Motor neuron (in vitro differentiated cells): ENCODE data around the gene MAD1L1. TPM values are rescaled to one million over a fixed set of nuclear protein-coding genes. Genes with fewer than 3 reads are reported as not detected.
A peak's percentile ranks its signal among the peaks of the same experiment; 100 is the strongest.

Source experiments
- ATAC-seq, 8 experiments: fragments of 200-7000 bp; cut with Tn5 transposase; replicated peaks in 6 of 8; 2 replicates each; pipeline ENCODE4 v1.8.0; 2021; ENCODE audit warnings: mild to moderate bottlenecking in 8 of 8, moderate library complexity in 8 of 8
- H3K27ac ChIP-seq, 2 donors: fragments of 250-450 bp; sonication (Bioruptor Pico); 2 replicates each; pipeline ENCODE4 v1.9.0; 2021; ENCODE audit warnings: antibody characterized with exemption in 2 of 2, mild to moderate bottlenecking in 2 of 2, moderate library complexity in 1 of 2
- H3K4me1 ChIP-seq, 2 donors: fragments of 250-450 bp; sonication (Bioruptor Pico); replicated peaks in 1 of 2; 2 replicates each; pipeline ENCODE4 v1.6.1; 2021; ENCODE audit warnings: antibody characterized with exemption in 2 of 2, mild to moderate bottlenecking in 2 of 2, moderate library complexity in 1 of 2
- H3K4me3 ChIP-seq, 5 donors: fragments of 250-450 bp; sonication (Bioruptor Pico); 2 replicates each; pipeline ENCODE4 v1.9.0; 2021; ENCODE audit warnings: antibody characterized with exemption in 5 of 5, mild to moderate bottlenecking in 5 of 5, moderate library complexity in 4 of 5
- WGBS, 10 experiments: fragments of 450-650 bp; shearing (Covaris generic); methylation state at CpG; one replicate each; pipeline ENCODE4 v1.0.0; 2022; 5-methylcytosine and 5-hydroxymethylcytosine counted together
- in situ Hi-C, 9 experiments: fragments of 400-800 bp; cut with MboI; loops; one replicate each; pipeline ENCODE4 v1.15.0; 2021; ENCODE audit warnings: low sequenced_read_pairs in 9 of 9, low pct_unique_long_range_greater_than_20kb in 2 of 9; ENCODE audit not compliant: unreplicated experiment in 9 of 9
- total RNA-seq, 8 experiments: library from RNA; unstranded; fragments of 300-600 nt; gene quantifications; 2 replicates each; pipeline versions ENCODE4 v1.2.3 to v1.2.4, GENCODE V29; 2022

Gene MAD1L1
- total RNA-seq, 8 experiments from 2014 or later: 24.0 to 68.8 (median 32.4) TPM

DNA sequence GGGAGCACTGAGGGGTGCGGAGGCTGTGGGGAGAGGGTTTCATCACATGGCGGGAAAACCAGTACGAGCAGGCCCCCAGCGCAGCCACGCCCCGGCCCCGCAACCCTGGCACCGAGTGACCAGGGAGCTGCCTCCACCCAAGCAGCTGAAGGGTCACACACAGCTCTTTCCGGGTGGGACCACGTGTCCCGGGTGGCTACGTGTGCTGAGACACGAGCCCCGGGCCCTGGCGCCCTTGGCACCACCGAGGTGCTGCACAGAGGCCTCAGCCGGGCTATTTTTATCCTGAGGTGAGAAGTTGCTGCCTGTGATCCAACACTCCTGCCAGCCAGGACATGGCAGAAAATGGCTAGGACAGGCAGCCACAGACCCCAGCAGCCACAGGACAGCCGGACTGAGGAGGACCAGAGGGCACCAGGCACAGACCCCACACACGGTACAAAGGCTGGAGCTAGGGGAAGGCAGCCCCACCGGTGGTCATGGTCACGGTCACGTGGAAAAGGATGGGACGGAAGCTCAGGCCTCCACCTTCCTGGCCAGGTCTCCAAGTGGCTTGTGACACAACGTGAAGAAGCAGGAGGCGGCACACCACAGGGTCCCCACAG, 223.7 kb downstream of the MAD1L1 start:
- 60 to 100% (median 93%) methylated on average over 1 to 4 of the region's 25 CpGs; no CpG with 5 or more reads in 4 of the 10 experiments for WGBS, 10 experiments
- no peak overlapping the region for H3K4me3 ChIP-seq
- ATAC-seq: no peak

DNA sequence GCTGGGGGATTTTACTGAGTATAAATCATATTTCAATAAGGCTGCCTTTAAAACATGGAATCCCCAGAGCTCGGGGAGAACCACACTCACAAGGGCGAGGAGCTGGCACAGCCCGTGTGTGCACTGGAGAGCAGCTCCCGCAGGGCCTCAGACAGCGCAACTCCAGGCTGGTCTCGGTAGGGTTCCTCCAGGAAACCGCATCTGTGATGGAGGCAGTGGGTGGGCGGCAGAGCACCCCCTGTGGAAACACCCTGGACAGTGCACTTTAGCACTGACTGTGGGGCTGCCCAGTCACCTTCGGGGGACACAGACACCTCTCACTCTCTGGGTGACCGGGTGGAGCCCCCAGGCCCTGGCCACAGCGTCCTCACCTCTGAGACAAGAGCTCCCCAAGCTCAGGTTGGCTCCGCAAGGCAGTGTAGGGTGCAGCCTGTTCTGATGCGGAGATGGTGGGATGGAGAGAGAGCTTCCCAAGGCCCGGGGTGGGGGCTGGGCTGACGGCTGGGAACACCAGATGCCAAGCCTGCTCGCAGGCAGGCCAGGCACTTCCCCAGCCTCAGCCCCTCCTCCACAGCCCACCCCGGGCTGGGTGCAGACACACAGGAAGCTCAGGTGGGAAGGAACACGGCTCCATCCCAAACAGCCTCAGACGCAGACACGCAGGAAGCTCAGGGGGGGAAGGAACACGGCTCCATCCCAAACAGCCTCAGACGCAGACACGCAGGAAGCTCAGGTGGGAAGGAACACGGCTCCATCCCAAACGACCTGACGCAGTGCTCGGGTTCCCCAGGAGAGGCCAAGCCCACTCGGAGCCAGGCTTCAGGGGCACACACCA, 224.4 kb downstream of the MAD1L1 start:
- in situ Hi-C loops: no loop called here
- Histone ChIP-seq H3K4me1 (peaks cover 4 to 23% of the 10 kb centered on the region in 2 donors), H3K4me3 (no peak overlapping the region), H3K27ac (no peak overlapping the region)
- 83 to 100% (median 89%) methylated on average over 1 to 14 of the region's 28 CpGs; no CpG with 5 or more reads in 7 of the 10 experiments for WGBS, 10 experiments
- no peak for ATAC-seq

More for the DNA sequence above, 223.7 kb downstream of the MAD1L1 start:
- Histone ChIP-seq H3K27ac (no peak overlapping the region), H3K4me1 (peaks cover 4 to 24% of the 10 kb centered on the region in 2 donors)
- in situ Hi-C loops: no loop called here

DNA sequence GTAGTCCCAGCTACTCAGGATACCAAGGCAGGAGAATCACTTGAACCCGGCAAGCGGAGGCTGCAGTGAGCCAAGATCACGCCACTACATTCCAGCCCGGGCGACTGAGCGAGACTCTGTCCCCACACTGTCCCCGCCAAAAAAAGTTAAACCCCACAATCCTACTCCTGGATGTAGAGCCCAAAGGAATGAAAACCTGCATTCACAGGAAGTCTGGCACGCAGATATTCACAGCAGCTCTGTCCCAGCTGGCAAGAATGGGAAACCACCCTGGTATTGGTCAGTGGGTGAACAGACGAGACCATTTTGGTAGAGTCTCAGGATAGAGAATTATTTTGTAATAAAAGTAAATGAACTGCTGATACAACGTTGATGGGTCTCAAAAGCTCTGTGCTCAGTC, 225.2 kb downstream of the MAD1L1 start:
- in situ Hi-C loops: no loop called here
- ATAC-seq: no peak
- peaks cover 7 to 15% of the 10 kb centered on the region in 2 donors for H3K4me1 ChIP-seq
- H3K4me3 ChIP-seq: no peak overlapping the region
- WGBS, 10 experiments: 86 to 100% (median 95%) methylated on average over 1 to 6 of the region's 10 CpGs; no CpG with 5 or more reads in 2 of the 10 experiments
- H3K27ac ChIP-seq: no peak overlapping the region

DNA sequence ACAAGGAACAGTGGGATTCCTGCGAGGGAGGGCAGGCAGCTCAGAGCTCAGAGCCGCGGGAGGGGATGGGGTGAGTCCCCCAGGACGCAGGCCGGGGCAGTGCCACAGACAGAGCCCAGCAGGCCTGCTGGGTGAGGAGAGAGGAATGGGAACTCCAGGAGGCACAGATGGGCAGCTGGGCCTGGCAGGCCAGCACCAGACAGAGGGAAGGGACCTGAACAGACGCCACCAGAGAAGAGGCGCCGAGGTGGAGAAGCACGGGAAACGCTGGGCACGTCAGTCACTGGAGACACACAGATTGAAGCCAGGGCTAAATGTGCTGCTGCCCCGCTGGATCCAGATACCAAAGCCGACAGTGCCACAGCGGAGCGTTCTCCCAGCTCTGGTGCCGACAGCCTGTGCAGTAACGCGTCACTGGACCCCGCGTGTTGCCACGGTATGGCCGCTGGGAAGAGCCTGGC, 225.8 kb downstream of the MAD1L1 start:
- Histone ChIP-seq H3K4me1 (peaks cover 13 to 15% of the 10 kb centered on the region in 2 donors), H3K27ac (no peak overlapping the region), H3K4me3 (no peak overlapping the region)
- 67 to 100% methylated on average over 2 to 3 of the region's 22 CpGs; no CpG with 5 or more reads in 8 of the 10 experiments for WGBS, 10 experiments
- ATAC-seq: no peak
- in situ Hi-C loops: no loop called here

DNA sequence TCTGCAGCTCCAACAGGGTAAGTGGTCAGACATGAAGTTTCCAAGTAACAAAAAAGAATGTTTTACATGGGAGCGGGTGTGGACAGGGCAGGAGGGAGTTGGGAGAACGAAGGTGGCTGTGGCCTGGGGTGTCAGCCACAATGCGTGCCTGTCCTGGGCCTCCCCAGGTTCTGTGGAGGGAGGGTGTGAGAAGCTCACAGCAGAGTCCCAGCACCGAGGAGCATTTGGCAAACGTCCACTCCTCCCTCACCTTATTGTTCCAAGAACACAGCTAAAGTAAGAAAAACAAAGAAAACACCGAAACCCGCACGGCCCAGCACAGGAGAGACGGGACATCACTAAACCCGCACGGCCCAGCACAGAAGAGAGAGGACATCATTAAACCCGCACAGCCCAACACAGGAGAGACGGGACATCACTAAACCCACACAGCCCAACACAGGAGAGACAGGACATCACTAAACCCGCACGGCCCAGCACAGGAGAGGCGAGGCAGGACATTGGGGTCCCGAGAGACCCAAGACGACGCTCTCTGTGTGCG, 226.4 kb downstream of the MAD1L1 start:
- ATAC-seq: peak in 3 of 8 experiments; percentile 16 to 64 (median 42)
- WGBS, 10 experiments: 88 to 100% (median 90%) methylated on average over 2 to 13 of the region's 20 CpGs; no CpG with 5 or more reads in 4 of the 10 experiments
- Histone ChIP-seq H3K27ac (no peak overlapping the region), H3K4me3 (no peak overlapping the region), H3K4me1 (peaks cover 9 to 17% of the 10 kb centered on the region in 2 donors)
- in situ Hi-C loops: no loop called here

DNA sequence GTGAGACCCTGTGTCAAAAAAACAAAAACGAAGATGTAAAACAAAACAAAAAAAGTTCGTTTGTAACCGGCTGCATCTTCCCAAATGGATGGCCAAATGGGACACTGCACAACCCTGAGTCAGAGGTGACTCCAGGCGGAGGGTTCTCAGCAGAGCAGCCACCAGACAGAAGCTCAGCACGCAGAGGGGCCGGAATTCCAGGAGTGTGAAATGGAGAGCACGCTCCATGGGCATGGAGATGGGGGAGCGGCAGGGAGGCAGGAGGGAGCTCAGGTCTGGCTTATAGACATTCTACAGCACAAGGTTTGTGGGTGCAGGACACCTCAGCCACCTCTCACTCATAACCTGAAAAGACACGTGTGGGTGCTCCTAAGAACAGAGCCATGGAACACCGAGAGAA, 227.0 kb downstream of the MAD1L1 start:
- WGBS, 10 experiments: 80 to 100% (median 88%) methylated on average over 1 to 4 of the region's 10 CpGs; no CpG with 5 or more reads in 4 of the 10 experiments
- no peak overlapping the region for H3K27ac ChIP-seq
- in situ Hi-C loops: no loop called here
- ATAC-seq: no peak
- no peak overlapping the region for H3K4me3 ChIP-seq
- H3K4me1 ChIP-seq: peaks cover 8 to 17% of the 10 kb centered on the region in 2 donors

DNA sequence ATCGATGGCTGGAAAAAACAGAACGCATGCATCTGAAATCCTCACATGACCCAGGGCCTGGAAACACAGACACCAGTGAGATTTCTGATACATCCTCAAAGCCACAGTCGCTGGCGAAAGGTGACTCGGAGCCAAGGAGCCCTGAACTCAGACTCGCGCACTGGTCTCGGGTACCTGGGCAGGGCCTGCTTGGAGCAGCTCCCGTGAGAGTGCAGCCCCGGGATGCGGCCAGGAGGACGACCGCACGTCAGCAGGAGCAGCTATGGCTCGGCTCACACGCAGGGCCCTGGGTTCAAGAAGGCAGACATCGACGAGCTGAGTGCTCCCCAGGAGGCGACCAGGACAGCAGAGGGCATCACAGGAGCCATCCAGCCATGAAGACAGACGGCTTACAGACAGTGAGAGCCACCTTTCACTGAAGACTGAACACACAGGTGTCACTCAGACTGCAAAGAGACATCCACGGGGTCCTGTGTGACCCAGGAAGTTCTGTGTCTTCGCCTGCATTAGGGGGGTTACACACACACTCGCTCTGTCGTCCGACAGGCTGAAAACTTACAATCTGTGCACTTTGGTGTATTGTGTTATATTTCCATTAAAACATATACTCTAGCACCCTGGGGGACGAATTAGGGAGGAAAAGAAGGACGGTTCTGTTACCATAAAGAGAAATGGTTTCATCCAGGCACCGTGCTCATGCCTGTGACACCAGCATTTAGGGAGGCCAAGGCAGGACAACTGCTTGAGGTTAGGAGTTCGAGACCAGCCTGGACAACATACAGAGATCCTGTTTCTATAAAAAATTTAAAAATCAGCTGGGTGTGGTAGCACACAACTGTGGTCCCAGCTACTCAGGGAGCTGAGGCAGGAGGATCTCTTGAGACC, 227.7 kb downstream of the MAD1L1 start:
- Histone ChIP-seq H3K27ac (no peak overlapping the region), H3K4me1 (peaks cover 7 to 17% of the 10 kb centered on the region in 2 donors), H3K4me3 (no peak overlapping the region)
- ATAC-seq: no peak
- in situ Hi-C loops: no loop called here
- WGBS, 10 experiments: 77 to 100% (median 91%) methylated on average over 1 to 12 of the region's 29 CpGs; no CpG with 5 or more reads in 2 of the 10 experiments

DNA sequence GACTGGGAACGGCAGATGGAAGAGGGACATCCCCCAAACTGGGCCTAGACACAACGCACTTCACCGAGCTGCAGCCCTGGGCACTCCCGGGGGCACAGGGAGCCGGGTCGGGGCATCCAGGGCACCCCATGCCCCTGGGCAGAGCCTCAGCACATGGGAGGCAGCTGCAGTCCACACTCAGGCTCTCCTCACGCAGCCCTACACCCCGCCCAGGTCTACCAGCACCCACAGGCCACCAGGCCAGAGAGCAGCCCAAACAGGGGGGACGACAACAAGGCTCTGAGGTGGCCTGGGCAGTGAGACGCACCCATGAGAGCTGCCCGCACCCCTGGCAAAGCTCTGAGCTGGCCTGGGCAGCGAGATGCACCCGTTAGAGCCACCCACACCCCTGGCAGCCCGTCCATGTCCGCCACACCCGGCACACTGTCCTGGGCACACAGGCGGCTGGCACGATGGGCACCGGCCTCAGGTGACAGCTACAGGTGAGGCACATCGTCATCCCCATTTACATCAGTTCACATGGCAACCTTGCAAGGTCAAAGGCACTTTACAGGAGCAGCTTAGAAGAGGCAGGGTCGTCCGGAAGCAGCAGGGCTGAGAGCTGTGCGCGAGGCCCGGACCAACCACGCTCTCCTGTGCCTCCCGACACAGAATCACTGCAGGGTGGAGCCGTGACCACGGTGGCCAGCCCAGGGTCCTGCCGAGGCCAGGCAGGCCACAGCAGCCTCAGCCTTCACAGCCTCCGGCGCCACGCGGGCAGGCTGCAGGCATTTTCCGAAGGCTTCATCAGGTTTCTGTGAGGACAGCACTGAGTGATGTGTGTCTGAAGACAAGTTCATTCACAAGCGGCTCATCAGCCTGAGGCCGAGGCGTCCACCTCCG, 228.6 kb downstream of the MAD1L1 start:
- in situ Hi-C loops: no loop called here
- Histone ChIP-seq H3K4me3 (no peak overlapping the region), H3K4me1 (peaks cover 7 to 17% of the 10 kb centered on the region in 2 donors), H3K27ac (no peak overlapping the region)
- no peak for ATAC-seq
- 94 to 100% (median 100%) methylated on average over 1 to 7 of the region's 39 CpGs; no CpG with 5 or more reads in 5 of the 10 experiments for WGBS, 10 experiments

DNA sequence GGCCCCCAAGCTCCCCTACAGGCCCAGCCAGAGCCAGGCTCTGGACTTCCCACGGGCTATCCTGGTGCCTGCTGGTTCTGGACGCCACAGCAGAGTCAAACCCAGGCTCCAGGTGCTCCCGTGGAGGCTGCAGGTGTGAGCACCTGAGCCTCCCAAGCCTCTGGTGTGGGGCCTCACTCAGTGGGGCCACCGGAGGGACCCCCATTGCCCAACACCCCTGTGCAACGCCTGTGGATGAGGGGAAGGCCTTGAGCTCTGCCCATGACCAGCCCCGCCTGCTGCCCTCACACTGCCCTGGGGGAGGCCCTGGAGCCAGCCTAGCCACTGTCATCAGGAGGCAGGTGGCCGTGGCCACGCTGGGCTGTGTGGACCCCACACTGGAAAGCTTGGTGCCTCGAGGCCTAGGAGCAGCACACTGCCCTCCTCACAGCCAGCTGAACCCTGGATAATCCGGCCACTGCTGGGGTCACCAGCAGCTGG, 229.3 kb downstream of the MAD1L1 start:
- in situ Hi-C loops: no loop called here
- ATAC-seq: no peak
- Histone ChIP-seq H3K27ac (no peak overlapping the region), H3K4me3 (no peak overlapping the region), H3K4me1 (peaks cover 7 to 17% of the 10 kb centered on the region in 2 donors)
- WGBS, 10 experiments: 100% methylated on average over 1 of the region's 10 CpGs; no CpG with 5 or more reads in 9 of the 10 experiments

DNA sequence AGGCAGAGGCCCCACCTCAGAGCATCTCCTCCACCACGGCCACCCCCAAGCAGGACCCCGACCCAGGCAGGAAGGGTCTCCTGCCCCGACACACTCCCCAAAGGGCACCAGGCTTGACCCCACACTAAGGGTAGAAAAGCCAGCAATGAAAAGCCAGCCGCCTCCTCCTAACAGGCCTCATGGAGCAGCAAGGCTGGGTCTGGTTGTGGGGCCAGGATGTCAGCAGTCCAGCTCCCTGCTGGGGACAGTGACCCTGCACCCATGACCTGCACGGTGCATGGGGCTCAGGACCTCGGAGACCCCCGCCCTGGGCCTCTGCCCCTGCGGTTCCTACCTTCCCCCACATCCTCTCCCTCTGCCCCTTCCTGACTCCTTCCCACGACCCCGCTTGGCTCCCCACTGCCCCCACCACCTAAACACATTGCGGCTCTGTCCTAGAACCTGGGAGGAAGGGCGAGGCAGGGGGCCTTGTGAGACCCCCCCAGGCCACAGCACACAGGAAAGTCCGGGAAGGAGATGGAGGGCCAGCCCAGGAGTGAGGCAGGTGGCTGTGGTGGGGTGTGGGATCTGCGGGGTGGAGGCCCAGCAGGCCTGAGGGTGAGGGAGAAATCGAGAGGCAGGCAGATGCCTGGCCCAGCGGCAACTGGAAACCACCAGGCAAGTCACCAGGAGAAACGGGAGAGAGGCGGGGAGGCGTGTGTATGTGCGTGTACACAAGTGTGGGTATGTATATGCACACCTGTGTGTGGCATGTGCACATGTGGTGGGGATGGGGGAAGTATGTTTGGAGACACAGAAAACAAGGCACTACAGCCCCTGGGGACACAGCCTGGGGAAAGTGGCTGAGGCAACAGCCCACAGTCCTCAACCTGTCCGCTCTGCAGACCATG, 229.9 kb downstream of the MAD1L1 start:
- Histone ChIP-seq H3K27ac (no peak overlapping the region), H3K4me1 (peaks cover 7 to 17% of the 10 kb centered on the region in 2 donors), H3K4me3 (no peak overlapping the region)
- ATAC-seq: peak in 3 of 8 experiments; percentile 3 to 17 (median 13)
- no CpG with 5 or more reads among the region's 21 CpGs for WGBS, 10 experiments
- in situ Hi-C loops: no loop called here
